ENCODE measurements around the gene RFX8.
"Not testable (repeated sequence)": the region's sequence is repeated elsewhere in the genome, so short reads cannot be mapped to it uniquely, and the experiment has no call there.

The RFX8 gene

DNA sequence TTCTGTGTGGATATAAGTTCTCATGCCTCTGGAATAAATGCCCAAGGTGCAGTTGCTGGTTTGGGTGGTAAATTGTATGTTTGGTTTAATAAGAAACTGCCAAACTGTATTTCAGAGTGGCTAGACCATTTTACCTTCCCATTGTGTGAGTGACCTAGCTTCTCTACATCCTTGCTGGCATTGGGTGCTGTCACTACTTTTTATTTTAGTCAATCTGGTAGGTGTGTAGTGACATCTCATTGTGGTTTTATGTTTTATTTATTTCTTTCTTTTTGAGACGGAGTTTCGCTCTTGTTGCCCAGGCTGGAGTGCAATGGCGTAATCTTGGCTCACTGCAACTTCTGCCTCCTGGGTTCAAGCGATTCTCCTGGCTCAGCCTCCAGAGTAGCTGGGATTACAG, 36.4 kb downstream of the RFX8 start:
- DNase-seq: not testable (repeated sequence)

DNA sequence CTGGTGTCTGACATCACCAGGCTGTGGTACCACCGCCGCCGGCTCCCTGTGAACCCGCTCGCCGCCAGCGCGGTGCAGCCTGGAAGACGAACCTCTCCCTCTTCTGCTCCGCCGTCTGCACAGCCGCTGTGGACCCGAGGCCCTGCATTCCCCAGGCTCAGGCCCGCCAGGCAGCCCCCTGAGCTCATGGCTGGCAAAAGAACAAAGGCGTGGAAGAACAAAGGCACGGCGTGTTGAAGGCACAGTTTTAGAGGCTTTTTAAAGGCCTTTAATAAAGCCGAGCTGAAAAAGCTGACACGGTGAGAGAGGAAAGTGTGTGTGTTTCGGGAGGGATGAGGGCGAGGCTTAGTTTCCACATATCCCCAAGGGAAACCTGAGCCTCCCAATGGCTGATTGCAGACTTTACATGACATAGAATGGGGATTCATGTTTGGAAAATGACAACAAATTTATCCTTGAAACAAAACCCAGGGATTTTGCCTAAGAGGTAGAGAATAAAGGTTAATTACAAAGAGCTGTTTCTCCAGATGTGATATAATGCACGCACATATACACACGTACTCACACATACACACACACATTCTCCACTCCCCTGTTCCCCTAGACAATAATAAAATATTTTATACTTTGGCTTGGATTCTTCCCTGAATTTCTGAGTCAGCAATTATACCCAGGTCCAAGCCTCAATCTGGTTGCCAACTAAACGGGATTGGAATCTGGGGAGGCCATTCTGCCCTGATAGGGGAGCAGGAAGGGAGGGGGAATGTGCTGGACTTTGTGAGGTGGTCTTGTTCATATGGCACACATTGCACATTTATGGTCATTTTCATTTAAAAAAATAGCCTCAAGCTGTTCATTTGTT, 39.7 kb downstream of the RFX8 start:
- no peak for DNase-seq

GRCh38 chr2:101433465-101433864, 41.4 kb downstream of the RFX8 start:
- no peak for DNase-seq

- no peak for DNase-seq
Measured at GRCh38 chr2:101432411-101433181, 42.3 kb downstream of the RFX8 start.

DNA sequence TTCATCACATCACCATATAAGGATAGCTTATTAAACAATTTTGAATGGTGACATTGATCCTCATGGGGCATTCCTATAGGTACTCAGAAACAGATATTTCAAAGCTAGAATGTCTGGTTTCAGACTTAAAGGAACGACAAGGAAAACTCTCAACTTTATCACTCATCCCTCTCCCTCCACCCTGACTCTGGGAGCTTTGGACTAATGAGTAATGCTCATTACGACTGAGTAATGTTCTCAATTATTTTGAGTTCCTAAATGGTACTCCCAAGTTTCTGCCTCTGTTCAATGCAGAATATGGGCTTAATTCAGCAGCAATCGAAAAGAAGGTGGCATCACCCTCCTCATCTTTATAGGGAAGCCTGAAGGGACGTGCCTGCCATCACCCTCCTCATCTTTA, 43.4 kb downstream of the RFX8 start:
- DNase-seq: no peak

DNA sequence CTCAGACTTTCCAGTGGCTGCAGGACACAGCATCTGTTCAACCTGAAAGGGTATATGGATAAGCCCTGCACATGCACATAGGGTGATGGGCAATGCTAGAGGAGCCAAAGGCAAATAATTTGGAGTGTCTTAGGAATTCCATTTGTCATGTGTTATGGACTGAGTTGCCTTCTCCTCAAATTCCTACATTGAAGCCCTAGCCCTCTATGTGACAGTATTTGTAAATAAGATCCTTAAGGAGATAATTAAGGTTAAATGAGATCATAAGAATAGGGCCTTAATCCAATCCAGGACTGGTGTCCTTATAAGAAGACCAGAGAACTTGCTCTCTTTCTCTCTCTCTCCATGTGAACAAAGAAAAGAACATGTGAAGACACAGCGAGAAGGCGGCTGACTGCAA, 44.8 kb downstream of the RFX8 start:
- DNase-seq: no peak

DNA sequence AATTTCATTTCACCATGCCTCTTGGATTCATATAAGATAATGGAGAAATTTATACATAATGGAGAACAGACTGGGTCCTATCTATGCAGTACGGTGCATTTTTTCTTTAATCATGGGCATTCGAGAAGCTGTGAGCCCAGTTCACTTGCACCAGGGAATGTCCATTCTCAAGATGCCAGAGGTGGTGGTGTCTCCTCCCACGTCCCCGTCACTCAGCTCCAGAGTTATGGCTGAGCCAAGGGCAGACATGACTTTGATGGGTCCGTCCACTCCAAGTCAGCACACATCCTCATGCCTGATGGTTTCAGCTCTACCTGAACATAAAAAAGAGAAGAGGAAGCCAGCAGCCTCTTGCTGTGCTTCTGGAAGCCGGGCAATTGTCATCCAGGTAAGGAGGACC, 45.5 kb downstream of the RFX8 start:
- DNase-seq: no peak

GRCh38 chr2:101428422-101429176, 46.3 kb downstream of the RFX8 start:
- DNase-seq: no peak

GRCh38 chr2:101427743-101428142, 47.2 kb downstream of the RFX8 start:
- DNase-seq: no peak

GRCh38 chr2:101427240-101427639, 47.7 kb downstream of the RFX8 start:
- no peak for DNase-seq

GRCh38 chr2:101426822-101427221, 48.1 kb downstream of the RFX8 start:
- DNase-seq: no peak

DNA sequence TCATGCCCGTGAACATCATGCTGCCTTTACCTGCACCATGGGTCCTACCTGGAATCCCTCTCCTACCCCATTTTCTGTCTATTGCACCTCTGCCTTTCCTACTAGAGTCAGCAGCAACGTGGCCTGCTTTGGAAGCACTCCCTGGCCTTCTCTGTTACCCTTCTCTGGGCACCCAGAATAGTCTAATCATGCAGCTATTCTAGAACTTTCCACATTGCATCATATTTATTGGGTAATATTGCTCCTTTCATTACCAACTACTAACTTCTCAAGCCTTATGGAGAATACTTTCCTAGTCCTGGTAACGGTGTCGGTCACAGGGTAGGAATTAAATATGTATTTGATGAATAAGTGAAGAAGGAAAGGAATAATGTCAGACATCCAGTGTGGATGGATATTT, 54.3 kb downstream of the RFX8 start:
- DNase-seq: no peak

DNA sequence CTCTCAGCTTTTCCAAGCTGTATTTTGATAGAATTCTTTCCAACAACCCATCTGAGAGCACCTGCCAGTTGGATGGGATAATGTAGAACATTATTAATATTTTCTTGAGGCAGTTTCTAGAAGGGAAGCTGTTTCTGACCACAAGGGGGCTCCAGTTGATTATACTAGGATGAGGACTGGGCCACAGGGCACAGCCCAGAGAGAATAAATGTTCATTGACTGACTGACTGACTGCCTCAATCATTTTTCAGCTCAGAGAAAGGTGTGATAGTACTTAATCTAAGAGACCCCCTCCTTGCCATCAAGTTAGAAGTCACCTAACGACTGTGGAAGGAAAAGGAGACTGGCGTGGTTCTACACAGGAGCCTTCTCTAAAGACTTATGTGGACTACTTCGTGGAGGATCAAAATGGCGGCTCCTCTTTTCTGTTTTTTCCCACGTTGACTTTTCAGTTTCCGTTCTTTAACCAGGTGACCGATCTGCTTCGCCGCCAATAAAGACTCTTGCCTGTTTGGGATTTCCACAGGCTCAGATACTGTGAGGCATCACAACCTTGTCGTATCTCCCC, 55.7 kb downstream of the RFX8 start:
- no peak for DNase-seq

GRCh38 chr2:101418460-101419095, 56.3 kb downstream of the RFX8 start:
- no peak for DNase-seq

DNA sequence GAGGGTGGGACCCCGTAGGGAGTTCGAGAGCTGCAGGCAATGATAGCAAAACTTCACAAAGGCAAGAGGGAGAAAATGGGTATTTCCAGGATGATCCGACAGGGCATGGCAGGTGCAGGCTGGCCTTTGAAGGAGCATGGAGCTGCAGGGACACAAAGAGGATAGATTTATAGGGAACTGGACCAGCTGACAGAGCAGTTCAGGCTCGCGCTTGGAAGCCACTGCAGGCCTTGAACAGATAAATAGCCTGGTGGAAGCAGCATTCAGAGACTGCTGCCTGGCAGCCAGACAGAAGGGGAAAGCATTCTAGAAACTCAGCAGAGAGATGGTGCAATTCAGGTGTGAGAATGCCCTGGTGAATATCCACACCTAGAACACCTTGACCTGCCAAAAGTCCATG, 58.3 kb downstream of the RFX8 start:
- no peak for DNase-seq

DNA sequence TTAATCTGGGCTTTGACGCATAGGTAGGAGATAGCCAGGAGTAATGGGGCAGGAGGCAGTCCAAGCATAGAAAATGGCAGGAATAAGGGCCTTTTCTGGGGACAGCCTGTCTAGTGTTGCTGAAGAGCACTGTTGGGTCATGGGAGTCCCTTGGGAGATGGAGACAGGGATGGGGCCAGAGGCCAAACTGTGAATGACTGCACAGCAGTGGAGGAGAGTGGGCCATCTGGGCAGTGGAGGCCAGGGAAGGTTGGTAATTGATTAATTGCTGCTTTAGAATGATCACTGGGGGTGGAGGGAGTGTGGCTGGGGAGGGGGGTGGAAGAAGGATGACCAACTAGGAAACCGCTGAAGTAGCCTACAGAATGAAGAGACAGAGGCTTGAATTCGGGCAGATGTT, 59.0 kb downstream of the RFX8 start:
- DNase-seq: no peak

DNA sequence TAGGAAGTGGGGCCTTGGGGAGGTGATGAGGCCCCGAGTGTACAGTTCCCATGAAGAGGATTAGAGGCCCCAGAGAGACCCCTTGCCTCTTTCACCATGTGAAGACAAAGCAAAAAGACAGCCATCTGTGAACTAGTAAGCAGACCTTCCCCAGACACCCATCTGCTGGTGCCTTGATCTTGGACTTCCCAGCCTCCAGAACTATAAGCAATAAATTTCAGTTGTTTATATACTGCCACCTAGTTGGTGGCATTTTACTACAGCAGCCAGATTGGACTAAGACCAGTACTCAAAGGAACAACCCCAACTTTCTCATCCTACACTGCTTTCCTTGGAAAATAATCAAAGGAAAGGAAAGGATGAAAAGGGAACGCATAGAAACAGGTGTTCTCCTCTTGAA, 59.7 kb downstream of the RFX8 start:
- DNase-seq: no peak

GRCh38 chr2:101412092-101412694, 62.7 kb downstream of the RFX8 start:
- DNase-seq: no peak

DNA sequence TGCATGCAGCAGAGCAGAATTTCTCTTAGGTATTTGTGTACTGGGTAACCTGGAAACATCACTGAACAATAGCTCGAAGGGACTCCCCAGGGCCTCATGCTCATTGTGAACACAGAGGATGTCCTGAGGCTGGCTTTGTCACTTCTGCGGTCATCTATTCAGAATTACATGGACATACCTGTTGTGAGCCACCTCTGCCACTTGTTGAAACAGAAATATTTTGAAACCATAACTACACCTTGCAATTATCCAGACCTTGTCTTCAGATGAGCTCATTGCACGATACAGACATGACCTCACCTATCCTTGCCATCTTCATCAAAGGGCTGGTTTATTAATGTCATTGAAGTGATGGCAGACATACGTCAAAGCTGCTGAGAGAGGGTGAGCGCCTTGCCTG, 64.2 kb downstream of the RFX8 start:
- DNase-seq: no peak

DNA sequence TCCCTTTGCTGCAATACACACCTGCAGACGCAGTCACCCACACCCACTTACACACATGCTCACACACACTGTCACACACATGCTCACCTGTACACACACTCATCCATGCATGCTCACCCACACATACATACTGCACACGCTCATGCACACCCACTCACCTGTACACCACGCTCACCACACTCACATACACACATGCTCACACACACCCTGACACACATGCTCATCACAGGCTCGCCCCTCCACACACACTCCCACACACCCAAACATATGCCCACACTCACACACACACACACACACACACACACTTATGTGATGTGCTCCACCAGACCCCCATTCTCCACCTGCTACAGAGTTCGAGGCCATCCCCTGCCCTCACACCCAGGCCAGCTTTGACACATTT, 64.8 kb downstream of the RFX8 start:
- DNase-seq: no peak

DNA sequence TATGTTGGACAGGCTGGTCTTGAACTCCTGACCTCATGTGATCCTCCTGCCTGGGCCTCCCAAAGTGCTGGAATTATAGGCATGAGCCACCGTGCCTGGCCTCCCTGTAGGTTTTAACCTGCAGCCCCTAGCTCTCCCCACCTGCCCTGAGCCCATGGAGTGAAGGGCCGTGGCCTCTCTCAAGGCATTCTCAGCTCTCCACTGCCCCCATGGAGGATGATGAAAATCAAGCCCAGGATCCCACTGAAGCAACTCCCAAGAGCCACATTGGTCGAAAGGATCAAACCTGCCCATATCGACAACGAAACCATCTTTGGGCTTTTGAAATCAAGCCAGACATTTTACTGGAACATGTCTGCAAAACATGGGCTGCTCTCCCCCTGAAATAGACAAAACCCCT, 65.2 kb downstream of the RFX8 start:
- DNase-seq: no peak

- DNase-seq: no peak
Measured at GRCh38 chr2:101408925-101409324, 66.0 kb downstream of the RFX8 start.

Measured in NCI-H2081 treated with DMSO at 0.1 percent for 48 hours (cell line).